Measurements from ENCODE around the gene POLD3. TPM values are rescaled to one million over a fixed set of nuclear protein-coding genes. Genes with fewer than 3 reads are reported as not detected.
A peak's percentile ranks its signal among the peaks of the same experiment; 100 is the strongest.

POLD3 gene
- polyA plus RNA-seq, 2 of the 4 experiments (the other 2 are of a cell fraction), result 20.7 to 36.3 TPM

DNA sequence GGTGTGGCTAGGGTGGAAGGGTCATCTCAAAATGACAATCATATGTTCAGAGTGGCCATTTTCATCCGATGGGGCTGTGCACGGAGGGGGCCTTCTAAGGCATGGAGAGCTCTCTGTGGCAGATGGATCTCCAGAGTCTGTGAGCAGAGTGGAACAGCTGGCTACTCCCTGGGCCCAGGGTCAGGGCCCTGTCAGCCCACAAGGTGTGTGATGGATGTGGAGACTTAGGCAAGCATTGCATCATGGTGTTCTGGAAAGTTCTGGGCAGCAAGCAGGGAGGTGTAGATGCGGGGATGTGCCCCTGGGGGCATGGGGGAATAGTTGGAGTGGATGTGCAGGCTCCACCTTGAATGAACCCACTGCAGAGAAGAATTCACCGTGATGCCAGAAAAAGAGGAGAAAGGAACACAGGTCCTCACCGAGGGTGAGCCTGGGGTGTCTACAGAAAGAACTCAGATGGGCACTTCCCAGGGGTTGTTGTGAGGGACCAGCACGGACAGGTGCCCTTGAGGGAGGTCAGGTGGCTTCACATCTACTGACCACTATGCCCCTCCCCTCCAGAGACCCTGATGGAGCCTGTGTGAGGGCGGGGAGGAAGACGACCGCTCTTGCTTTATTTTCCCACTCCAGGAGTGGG lies 87.8 kb downstream of the POLD3 start:
- Histone ChIP-seq H3K27ac (peak overlapping the region; percentile 30 to 88; a peak in 5 of 6 replicates), H3K4me2 (no peak overlapping the region), H3K4me3 (no peak overlapping the region), H3K9me3 (no peaks in the 10 kb centered on the region), H3K4me1 (peaks cover 44% of the 10 kb centered on the region)
- TF ChIP-seq ELK1 (IDR thresholded peaks at IDR 0.05; ENCODE audit: low read depth, low read length), result no peak
- no peak for TF ChIP-seq REST (IDR thresholded peaks at IDR 0.05)
- TF ChIP-seq GATA3 (IDR thresholded peaks at IDR 0.05; ENCODE audit: borderline replicate concordance), result no peak
- no peak for TF ChIP-seq HES2 (IDR thresholded peaks at IDR 0.05)
- TF ChIP-seq PHF8 (IDR thresholded peaks at IDR 0.05; ENCODE audit: borderline replicate concordance, low read depth), result no peak
- 77% methylated on average over 9 of the region's 9 CpGs for WGBS (ENCODE audit: missing lambda C conversion rate)
- no peak for ATAC-seq
- CTCF ChIA-PET, result interaction anchor here (1.0 to 20.4 kb wide), 5 partner anchors 20 to 226 kb away, joined by 3 to 281 read pairs (median 3); no protein-coding TSS in a partner anchor
- POLR2A ChIA-PET, result interaction anchor here (1.1 kb wide), 1 partner anchor 187 kb away, joined by 3 read pairs; the partner anchor contains the start of gene LIPT2
- no peak for DNase-seq (ENCODE audit: low read depth in 1 of 2, low spot score in 1 of 2)
- no peak for FAIRE-seq

- POLR2A ChIA-PET, result interaction anchor here (1.1 to 1.5 kb wide), 2 partner anchors 8 to 187 kb away, joined by 3 to 4 read pairs; partner anchors contain the start of gene LIPT2
- WGBS (ENCODE audit: missing lambda C conversion rate), result 86% methylated on average over 13 of the region's 18 CpGs
- no peak for ATAC-seq
These were observed 88.5 kb downstream of the POLD3 start for GRCh38 chr11:74680703-74681531.

More at GRCh38 chr11:74680703-74681531, 88.5 kb downstream of the POLD3 start:
- Histone ChIP-seq H3K27ac (peak overlapping the region; percentile 56 to 88), H3K4me1 (peaks cover 44% of the 10 kb centered on the region), H3K9me3 (no peaks in the 10 kb centered on the region), H3K4me2 (no peak overlapping the region; the same call in 2 of the 3 replicates), H3K4me3 (no peak overlapping the region)
- FAIRE-seq (no peak), DNase-seq (ENCODE audit: low read depth in 1 of 2, low spot score in 1 of 2) (no peak)
- CTCF ChIA-PET, result interaction anchor here (0.6 to 20.4 kb wide), 7 partner anchors 19 to 225 kb away, joined by 3 to 281 read pairs (median 3); no protein-coding TSS in a partner anchor
- TF ChIP-seq RCOR1 (IDR thresholded peaks at IDR 0.05; ENCODE audit: low read depth, low read length) (no peak), GATA3 (IDR thresholded peaks at IDR 0.05; ENCODE audit: borderline replicate concordance) (no peak), MAX (IDR thresholded peaks at IDR 0.05) (no peak), ZC3H11A (IDR thresholded peaks at IDR 0.05) (no peak), PHF8 (IDR thresholded peaks at IDR 0.05; ENCODE audit: borderline replicate concordance, low read depth) (no peak), MAFK (IDR thresholded peaks at IDR 0.05; ENCODE audit: partially characterized antibody) (no peak), MAZ (IDR thresholded peaks at IDR 0.05; ENCODE audit: borderline replicate concordance, low read depth, low read length) (no peak), ZNF302 (CRISPR knock-in tag; IDR thresholded peaks at IDR 0.05) (no peak), ELK1 (IDR thresholded peaks at IDR 0.05; ENCODE audit: low read depth, low read length) (no peak)

Data from A549 (cell line).